H9 (cell line): ENCODE data around the gene POU2F2. TPM values are rescaled to one million over a fixed set of nuclear protein-coding genes. Genes with fewer than 3 reads are reported as not detected.

Experiments
- DNase-seq: peaks from one replicate; pipeline ENCODE4 v3.0.0-alpha.2; 2017
- H2AFZ ChIP-seq: one replicate; pipeline ENCODE4 v1.6.1; 2013; ENCODE audit warnings: mild to moderate bottlenecking, low read length, control low read depth, moderate library complexity
- H2AK5ac ChIP-seq: 2 replicates; pipeline ENCODE4 v1.6.1; 2013; ENCODE audit warnings: low read length, control low read depth, mixed read lengths; ENCODE audit not compliant: insufficient read length
- H2BK120ac ChIP-seq: one replicate; pipeline ENCODE4 v1.6.1; 2013; ENCODE audit warnings: low read depth, mild to moderate bottlenecking, low read length, control low read depth, inconsistent platforms; ENCODE audit not compliant: poor library complexity, severe bottlenecking
- H2BK12ac ChIP-seq: 2 replicates; pipeline ENCODE4 v1.6.1; 2013; ENCODE audit warnings: low read length, control low read depth, mixed read lengths, low read depth; ENCODE audit not compliant: insufficient read length
- H2BK15ac ChIP-seq: 2 replicates; pipeline ENCODE4 v1.6.1; 2013; ENCODE audit warnings: low read depth, low read length, control low read depth
- H2BK20ac ChIP-seq: one replicate; pipeline ENCODE4 v1.6.1; 2013; ENCODE audit warnings: low read depth, mild to moderate bottlenecking, low read length, control low read depth, inconsistent platforms; ENCODE audit not compliant: poor library complexity, severe bottlenecking
- H2BK5ac ChIP-seq: 2 replicates; pipeline ENCODE4 v1.6.1; 2013; ENCODE audit warnings: low read length, control low read depth, mixed read lengths; ENCODE audit not compliant: insufficient read length
- H3K14ac ChIP-seq: 2 replicates; pipeline ENCODE4 v1.6.1; 2013; ENCODE audit warnings: low read length, control low read depth; ENCODE audit not compliant: insufficient read depth
- H3K18ac ChIP-seq: 2 replicates; pipeline ENCODE4 v1.6.1; 2013; ENCODE audit warnings: low read depth, mild to moderate bottlenecking, mixed read lengths, low read length, control low read depth; ENCODE audit not compliant: insufficient read length
- H3K23ac ChIP-seq: 2 replicates; pipeline ENCODE4 v1.6.1; 2013; ENCODE audit warnings: low read length, control low read depth, mixed read lengths, low read depth; ENCODE audit not compliant: insufficient read length
- H3K23me2 ChIP-seq: 2 replicates; pipeline ENCODE4 v1.6.1; 2013; ENCODE audit warnings: low read depth, mild to moderate bottlenecking, mixed read lengths, low read length, control low read depth; ENCODE audit not compliant: insufficient read length, poor library complexity, severe bottlenecking
- H3K27ac ChIP-seq: 2 replicates; pipeline ENCODE4 v1.5.1; 2013; ENCODE audit warnings: low read length, control low read depth, mixed read lengths, low read depth; ENCODE audit not compliant: insufficient read length
- H3K27me3 ChIP-seq: 2 replicates; pipeline ENCODE4 v1.6.1; 2013; ENCODE audit warnings: low read length, control low read depth, inconsistent platforms; ENCODE audit not compliant: insufficient read depth
- H3K4ac ChIP-seq: 2 replicates; pipeline ENCODE4 v1.6.1; 2013; ENCODE audit warnings: low read depth, mild to moderate bottlenecking, control low read depth, inconsistent platforms, low read length, moderate library complexity
- H3K4me1 ChIP-seq: 2 replicates; pipeline ENCODE4 v1.6.1; 2013; ENCODE audit warnings: low read length, control low read depth, inconsistent platforms; ENCODE audit not compliant: insufficient read depth
- H3K4me2 ChIP-seq: 2 replicates; pipeline ENCODE4 v1.6.1; 2013; ENCODE audit warnings: low read length, control low read depth, mixed read lengths; ENCODE audit not compliant: insufficient read length, insufficient read depth
- H3K56ac ChIP-seq: 2 replicates; pipeline ENCODE4 v1.6.1; 2013; ENCODE audit warnings: low read depth, mild to moderate bottlenecking, mixed read lengths, low read length, control low read depth; ENCODE audit not compliant: insufficient read length
- H3K79me1 ChIP-seq: 2 replicates; pipeline ENCODE4 v1.6.1; 2013; ENCODE audit warnings: low read depth, mild to moderate bottlenecking, moderate library complexity, low read length, control low read depth, inconsistent platforms; ENCODE audit not compliant: insufficient read depth, poor library complexity, severe bottlenecking
- H3K79me2 ChIP-seq: 2 replicates; pipeline ENCODE4 v1.6.1; 2013; ENCODE audit warnings: low read length, control low read depth, inconsistent platforms; ENCODE audit not compliant: insufficient read depth
- H3K9ac ChIP-seq: 2 replicates; pipeline ENCODE4 v1.6.1; 2013; ENCODE audit warnings: low read length, control low read depth, mixed read lengths; ENCODE audit not compliant: insufficient read length; ENCODE audit errors: extremely low read depth
- H3K9me3 ChIP-seq: one replicate; pipeline ENCODE4 v1.6.1; 2013; ENCODE audit warnings: low read depth, low read length, inconsistent platforms; ENCODE audit not compliant: control insufficient read depth
- H3T11ph ChIP-seq: one replicate; pipeline ENCODE4 v1.6.1; 2013; ENCODE audit warnings: mild to moderate bottlenecking, low read length, control low read depth, inconsistent platforms
- H4K20me1 ChIP-seq: one replicate; pipeline ENCODE4 v1.6.1; 2013; ENCODE audit not compliant: control insufficient read depth, insufficient read length, insufficient read depth
- H4K5ac ChIP-seq: 2 replicates; pipeline ENCODE4 v1.6.1; 2013; ENCODE audit warnings: low read depth, mild to moderate bottlenecking, mixed read lengths, low read length, control low read depth; ENCODE audit not compliant: insufficient read length
- H4K8ac ChIP-seq: replicated peaks from 2 replicates; pipeline ENCODE4 v1.6.1; 2013; ENCODE audit warnings: low read length, control low read depth, mixed read lengths, low read depth; ENCODE audit not compliant: insufficient read length
- H4K91ac ChIP-seq: 2 replicates; pipeline ENCODE4 v1.6.1; 2013; ENCODE audit warnings: low read depth, mild to moderate bottlenecking, moderate library complexity, mixed read lengths, low read length, control low read depth; ENCODE audit not compliant: insufficient read length
- H3K27ac Mint-ChIP-seq, 3 experiments: 2 replicates in 2 of 3; 3 replicates in 1 of 3; pipeline ENCODE4 v1.8.0; 2020 to 2021; ENCODE audit warnings: mixed read lengths in 3 of 3, mild to moderate bottlenecking in 1 of 3, moderate library complexity in 1 of 3
- H3K27me3 Mint-ChIP-seq: 2 replicates; pipeline ENCODE4 v1.8.0; 2021; ENCODE audit warnings: low read depth, mild to moderate bottlenecking, moderate library complexity, mixed read lengths
- H3K36me3 Mint-ChIP-seq, 3 experiments: 2 replicates in 2 of 3; 3 replicates in 1 of 3; pipeline ENCODE4 v1.8.0; 2020 to 2021; ENCODE audit warnings: low read depth in 3 of 3, mixed read lengths in 3 of 3; ENCODE audit not compliant: insufficient read depth in 1 of 3
- H3K4me1 Mint-ChIP-seq, 2 experiments: 2 replicates each; pipeline ENCODE4 v1.8.0; 2020; ENCODE audit warnings: mixed read lengths in 2 of 2
- H3K4me3 Mint-ChIP-seq, 2 experiments: 2 replicates in 1 of 2; 3 replicates in 1 of 2; pipeline ENCODE4 v1.8.0; 2020 to 2021; ENCODE audit warnings: mild to moderate bottlenecking in 2 of 2, mixed read lengths in 2 of 2, moderate library complexity in 1 of 2
- H3K9me3 Mint-ChIP-seq, 2 experiments: 2 replicates in 1 of 2; 3 replicates in 1 of 2; pipeline ENCODE4 v1.8.0; 2020; ENCODE audit warnings: mild to moderate bottlenecking in 2 of 2, mixed read lengths in 2 of 2, moderate library complexity in 1 of 2
- CTCF ChIP-seq: fragments of 200-600 bp; sonication (generic); conservative IDR thresholded peaks from 3 replicates; pipeline ENCODE4 v1.8.0; 2021; ENCODE audit warnings: antibody characterized with exemption, mild to moderate bottlenecking
- WGBS: extraction: QIAGEN DNeasy Blood & Tissue Kit; methylation state at CpG from one replicate; pipeline ENCODE4 v1.1.7; 2013; ENCODE audit warnings: missing lambda C conversion rate, low lambda C conversion rate, mixed read lengths; ENCODE audit not compliant: insufficient read length; ENCODE audit errors: extremely low coverage; 5-methylcytosine and 5-hydroxymethylcytosine counted together
- total RNA-seq: library from RNA; stranded (reverse); gene quantifications from 2 replicates; pipeline ENCODE4 v1.2.1, GENCODE V29; 2021

POU2F2 gene
- total RNA-seq, 1 experiment from 2014 or later: 2.9 TPM

GRCh38 chr19:42117076-42117475 is 15.2 kb downstream of the POU2F2 start:
- Histone ChIP-seq H3K9me3 (no peaks in the 10 kb centered on the region), H3K18ac (no peak overlapping the region), H2BK15ac (no peak overlapping the region), H3K9ac (no peak overlapping the region), H2BK5ac (no peak overlapping the region), H4K91ac (no peak overlapping the region), H3K56ac (no peak overlapping the region), H2BK12ac (no peak overlapping the region), H2BK120ac (no peak overlapping the region), H2AFZ (no peak overlapping the region), H3K4me2 (no peak overlapping the region), H3T11ph (no peak overlapping the region), H2AK5ac (no peak overlapping the region), H3K23me2 (no peaks in the 10 kb centered on the region), H4K8ac (no peak overlapping the region), H3K23ac (no peak overlapping the region), H3K79me1 (no peaks in the 10 kb centered on the region), H3K79me2 (no peaks in the 10 kb centered on the region), H4K20me1 (no peaks in the 10 kb centered on the region), H3K4ac (no peak overlapping the region), H3K4me1 (peaks cover 8% of the 10 kb centered on the region; the same call in 1 of the 2 replicates), H3K14ac (no peak overlapping the region), H4K5ac (no peak overlapping the region), H3K27me3 (no peaks in the 10 kb centered on the region), H3K27ac (no peak overlapping the region), H2BK20ac (no peak overlapping the region)
- no peaks in the 10 kb centered on the region for H3K9me3 Mint-ChIP-seq
- H3K4me3 Mint-ChIP-seq: no peak overlapping the region
- H3K27me3 Mint-ChIP-seq: peaks cover 3% of the 10 kb centered on the region
- peaks cover 26 to 33% of the 10 kb centered on the region in 2 experiments for H3K4me1 Mint-ChIP-seq
- H3K36me3 Mint-ChIP-seq: no peaks in the 10 kb centered on the region
- DNase-seq: no peak
- no peak overlapping the region for H3K27ac Mint-ChIP-seq
- TF ChIP-seq CTCF: no peak
- WGBS: no CpG with 5 or more reads among the region's 6 CpGs
